Adrenal gland (tissue), 12 donors: Measurements from ENCODE around the gene OR51B5. TPM values are rescaled to one million over a fixed set of nuclear protein-coding genes. Genes with fewer than 3 reads are reported as not detected.
"Not testable (repeated sequence)": the region's sequence is repeated elsewhere in the genome, so short reads cannot be mapped to it uniquely, and the experiment has no call there.

ENCODE experiments used
- DNase-seq, 7 donors: peaks; one replicate each; pipeline ENCODE4 v3.0.0-alpha.2; 2019 to 2020
- H3K27ac ChIP-seq, 5 donors: fragments of 200-600 bp; sonication (generic) in 4 of 5; 1 replicate in 3 of 5; 2 replicates in 2 of 5; pipeline versions ENCODE4 v1.5.1 to v1.8.0; 2016 to 2020; ENCODE audit warnings: mild to moderate bottlenecking in 1 of 5
- H3K27me3 ChIP-seq: fragments of 200-600 bp; 2 replicates; pipeline ENCODE4 v1.8.0; 2021
- H3K36me3 ChIP-seq, 2 donors: fragments of 200-600 bp; replicated peaks in 1 of 2; 1 replicate in 1 of 2; 2 replicates in 1 of 2; pipeline versions ENCODE4 v1.5.1 to v1.8.0; 2018 to 2022
- H3K4me1 ChIP-seq, 2 donors: fragments of 200-600 bp; replicated peaks in 1 of 2; 1 replicate in 1 of 2; 2 replicates in 1 of 2; pipeline versions ENCODE4 v1.5.1 to v1.8.0; 2018 to 2021
- H3K4me3 ChIP-seq, 4 donors: fragments of 200-600 bp; sonication (generic) in 3 of 4; one replicate each; pipeline ENCODE4 v1.5.1; 2016 to 2018
- H3K9me3 ChIP-seq, 3 donors: fragments of 200-600 bp; sonication (generic) in 1 of 3; replicated peaks in 1 of 3; 1 replicate in 2 of 3; 2 replicates in 1 of 3; pipeline versions ENCODE4 v1.5.1 to v1.8.0; 2016 to 2021
- CTCF ChIP-seq, 6 experiments: fragments of 450-650 bp in 4 of 6; fragments of 200-600 bp in 2 of 6; sonication (generic) in 1 of 6; IDR thresholded peaks; 1 replicate in 5 of 6; 2 replicates in 1 of 6; pipeline versions ENCODE4 v1.5.1 to v1.8.0; 2016 to 2021; ENCODE audit warnings: antibody characterized with exemption in 6 of 6, mild to moderate bottlenecking in 2 of 6, moderate library complexity in 1 of 6
- POLR2A ChIP-seq, 2 donors: fragments of 450-650 bp; IDR thresholded peaks; one replicate each; pipeline ENCODE4 v1.6.1; 2017; ENCODE audit warnings: antibody characterized with exemption in 2 of 2, mild to moderate bottlenecking in 2 of 2, moderate library complexity in 1 of 2
- WGBS, 4 donors: extraction: QIAGEN DNeasy Blood & Tissue Kit in 2 of 4; methylation state at CpG; one replicate each; pipeline versions ENCODE4 v1.1.5 to v1.1.7; 2013 to 2017; 5-methylcytosine and 5-hydroxymethylcytosine counted together
- intact Hi-C, 2 donors: fragments of 100-400 bp; cut with DNase I; formaldehyde crosslinking; loops; one replicate each; pipeline versions ENCODE4 v1.14.1 to v1.15.0; 2022 to 2023
- polyA plus RNA-seq, 3 donors: library from polyadenylated mRNA; stranded (reverse); fragments of 200-250 nt in 2 of 3; fragments of 350-450 nt in 1 of 3; fragmentation: Illumina TruSeq in 1 of 3; extraction: RNeasy Lipid Tissue Mini Kit (QIAGEN cat#74804) in 1 of 3; gene quantifications; one replicate each; pipeline ENCODE4 v1.2.3, GENCODE V29; 2013 to 2014
- total RNA-seq, 9 donors: library from RNA; depleted of rRNA in 4 of 9; stranded (reverse); fragments of >200 nt in 4 of 9; fragments of 120-200 nt in 1 of 9; fragmentation: NEBNext Ultra II Directional in 1 of 9; extraction: Animal tissue kit (Norgen Biotek cat#: 25700) in 1 of 9; gene quantifications; one replicate each; pipeline versions ENCODE4 v1.1.0 to v1.2.4, GENCODE V29; 2013 to 2023
- donor health status: healthy with polysubstance abuse.
- donor health status: Bipolar disorder and iron deficiency.
- donor health status: DM: yes; HTN: yes; CAD: no.
- donor health status: DM: no; HTN: no; CAD: no.
- donor health status: DM: no; HTN: no; CAD: no.
- donor health status: DM: yes; HTN: yes; CAD: no.

OR51B5 gene
- total and polyA plus RNA-seq, 12 donors: 0.16 to 2.9 (median 0.46) TPM; not detected in 4

DNA sequence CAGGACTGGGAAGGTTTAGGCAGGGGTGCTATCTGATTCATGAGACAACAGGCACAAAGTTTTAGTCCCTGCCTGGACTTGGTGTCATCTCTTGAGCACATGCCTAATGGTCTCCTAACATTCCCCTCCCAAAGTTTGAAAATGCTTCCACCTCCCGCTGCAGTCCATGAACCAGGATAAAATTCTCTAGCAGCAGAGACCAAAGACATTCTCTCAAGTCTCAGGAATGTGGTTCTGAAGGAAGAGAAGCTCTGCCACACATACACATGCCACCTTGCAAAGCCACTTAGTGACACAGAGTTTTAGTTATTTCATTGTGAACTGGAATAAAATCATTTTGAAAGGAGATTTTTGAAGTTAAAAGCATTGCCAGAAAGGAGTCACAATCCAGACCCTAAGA is 23.5 kb upstream of the OR51B5 start:
- Histone ChIP-seq H3K27ac (no peak overlapping the region), H3K36me3 (no peaks in the 10 kb centered on the region), H3K4me3 (no peak overlapping the region), H3K27me3 (no peaks in the 10 kb centered on the region), H3K9me3 (no peaks in the 10 kb centered on the region), H3K4me1 (no peaks in the 10 kb centered on the region)
- TF ChIP-seq POLR2A (IDR thresholded peaks at IDR 0.05): no peak
- no peak for TF ChIP-seq CTCF (IDR thresholded peaks at IDR 0.05)
- WGBS, 4 donors: 58 to 72% (median 69%) methylated on average over 1 of the region's 1 CpG
- intact Hi-C loops: no loop called here
- DNase-seq: no peak

- H3K36me3 ChIP-seq, H3K9me3 ChIP-seq, H3K4me3 ChIP-seq, H3K27ac ChIP-seq, H3K4me1 ChIP-seq, intact Hi-C loops, DNase-seq, H3K27me3 ChIP-seq: not testable (repeated sequence)
- 85 to 93% (median 87%) methylated on average over 6 of the region's 6 CpGs for WGBS, 4 donors
Observed at GRCh38 chr11:5366365-5366764, 23.0 kb upstream of the OR51B5 start.

DNA sequence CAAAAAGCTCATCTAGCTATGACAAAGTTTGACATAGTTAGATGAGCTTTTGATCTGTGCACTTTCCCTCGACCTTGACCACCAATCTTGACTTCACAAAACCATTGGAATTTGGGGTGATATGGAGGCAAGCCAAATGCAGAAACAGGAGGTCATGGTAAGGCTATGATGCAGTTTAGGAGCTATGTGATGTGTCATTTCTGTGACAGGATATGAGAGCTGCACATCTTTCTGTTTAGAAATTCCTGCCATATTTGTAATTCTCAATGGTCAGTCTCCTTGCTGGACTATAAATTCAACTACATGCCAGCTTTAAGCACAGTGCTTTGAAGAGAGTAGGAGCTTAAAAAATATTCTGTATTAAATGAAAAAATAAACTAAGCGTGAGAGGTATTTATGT is 20.9 kb upstream of the OR51B5 start:
- Histone ChIP-seq H3K27ac (no peak overlapping the region), H3K27me3 (no peaks in the 10 kb centered on the region), H3K4me1 (no peaks in the 10 kb centered on the region), H3K36me3 (no peaks in the 10 kb centered on the region), H3K4me3 (no peak overlapping the region), H3K9me3 (no peaks in the 10 kb centered on the region)
- no peak for DNase-seq
- WGBS, 4 donors: 42 to 57% (median 53%) methylated on average over 2 of the region's 2 CpGs
- TF ChIP-seq CTCF (IDR thresholded peaks at IDR 0.05): no peak
- intact Hi-C loops: no loop called here

DNA sequence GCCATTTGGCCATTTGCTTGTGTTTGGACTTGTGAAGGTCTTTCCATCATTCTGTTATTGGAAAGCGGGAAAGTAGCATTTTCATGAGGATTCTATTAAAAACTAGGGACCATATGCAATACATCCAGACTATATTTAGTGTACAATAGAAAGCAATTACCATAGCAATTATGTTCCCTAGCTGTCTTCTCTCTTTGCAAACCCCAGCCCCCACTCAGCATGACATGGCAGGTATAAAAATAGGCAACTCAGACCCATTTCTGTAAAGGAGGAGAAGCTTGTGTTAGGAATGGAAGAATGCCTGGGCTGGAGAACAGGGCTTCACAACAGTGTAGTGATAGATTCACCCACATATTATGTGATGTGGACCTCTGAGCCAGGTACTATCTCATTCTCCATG is 20.4 kb upstream of the OR51B5 start:
- intact Hi-C loops: no loop called here
- 80 to 90% (median 85%) methylated on average over 1 of the region's 1 CpG for WGBS, 4 donors
- Histone ChIP-seq H3K4me3 (no peak overlapping the region), H3K36me3 (no peaks in the 10 kb centered on the region), H3K4me1 (no peaks in the 10 kb centered on the region), H3K27ac (no peak overlapping the region), H3K27me3 (no peaks in the 10 kb centered on the region), H3K9me3 (no peaks in the 10 kb centered on the region)
- no peak for DNase-seq
- TF ChIP-seq CTCF (IDR thresholded peaks at IDR 0.05) (no peak), POLR2A (IDR thresholded peaks at IDR 0.05) (no peak)

GRCh38 chr11:5362017-5362625 is 18.8 kb upstream of the OR51B5 start:
- Histone ChIP-seq H3K9me3 (no peaks in the 10 kb centered on the region), H3K36me3 (no peaks in the 10 kb centered on the region), H3K27ac (no peak overlapping the region), H3K27me3 (no peaks in the 10 kb centered on the region), H3K4me1 (no peaks in the 10 kb centered on the region), H3K4me3 (no peak overlapping the region)
- 60 to 78% (median 73%) methylated on average over 3 of the region's 3 CpGs for WGBS, 4 donors
- no peak for TF ChIP-seq POLR2A (IDR thresholded peaks at IDR 0.05)
- DNase-seq: no peak
- intact Hi-C loops: no loop called here

DNA sequence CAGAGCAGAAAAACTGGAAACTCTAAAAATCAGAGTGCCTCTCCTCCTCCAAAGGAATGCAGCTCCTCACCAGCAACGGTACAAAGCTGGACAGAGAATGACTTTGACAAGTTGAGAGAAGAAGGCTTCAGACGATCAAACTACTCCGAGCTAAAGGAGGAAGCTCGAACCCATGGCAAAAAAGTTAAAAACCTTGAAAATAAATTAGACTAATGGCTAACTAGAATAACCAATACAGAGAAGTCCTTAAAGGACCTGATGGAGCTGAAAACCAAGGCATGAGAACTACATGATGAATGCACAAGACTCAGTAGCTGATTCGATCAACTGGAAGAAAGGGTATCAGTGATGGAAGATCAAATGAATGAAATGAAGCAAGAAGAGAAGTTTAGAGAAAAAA is 12.7 kb upstream of the OR51B5 start:
- WGBS, 4 donors: 74 to 88% (median 84%) methylated on average over 5 of the region's 5 CpGs
- H3K4me1 ChIP-seq, H3K27me3 ChIP-seq, H3K36me3 ChIP-seq, DNase-seq, H3K27ac ChIP-seq, H3K9me3 ChIP-seq, intact Hi-C loops, H3K4me3 ChIP-seq: not testable (repeated sequence)
